Transverse colon (tissue), 3 donors: Measurements from ENCODE around the gene ATP2A1.

Experiments
- CTCF ChIP-seq, 5 experiments: fragments of 200-600 bp in 3 of 5; fragments of 450-650 bp in 2 of 5; sonication (generic) in 3 of 5; IDR thresholded peaks; 1 replicate in 2 of 5; 2 replicates in 3 of 5; pipeline ENCODE4 v1.5.1; 2016 to 2017; ENCODE audit warnings: antibody characterized with exemption in 5 of 5, inconsistent platforms in 3 of 5, mild to moderate bottlenecking in 2 of 5, moderate library complexity in 1 of 5
- POLR2A ChIP-seq: fragments of 450-650 bp; IDR thresholded peaks from one replicate; pipeline ENCODE4 v1.6.1; 2016; ENCODE audit warnings: antibody characterized with exemption, mild to moderate bottlenecking, moderate library complexity

GRCh38 chr16:28839899-28840298 lies 38.4 kb upstream of the ATP2A1 start:
- no peak for TF ChIP-seq CTCF (IDR thresholded peaks at IDR 0.05)
- no peak for TF ChIP-seq POLR2A
